HG02938 (cell line): ENCODE results near the gene LMNB1.
"Not testable (repeated sequence)": the region's sequence is repeated elsewhere in the genome, so short reads cannot be mapped to it uniquely, and the experiment has no call there.

ENCODE experiments used
- ATAC-seq: cut with Tn5 transposase; IDR thresholded peaks from one replicate; pipeline ENCODE4 v1.9.1; 2021; ENCODE audit warnings: mild to moderate bottlenecking, moderate library complexity; ENCODE audit not compliant: unreplicated experiment

Gene LMNB1

GRCh38 chr5:126776499-126777256 is at the start of gene LMNB1:
Gene LMNB1 (plus strand): TSS chr5:126777136. CDS start chr5:126777509, 373 bp downstream.
- peak; percentile 56 for ATAC-seq

- ATAC-seq, result no peak
Measured at GRCh38 chr5:126732716-126733115, 44.2 kb upstream of the LMNB1 start.

- ATAC-seq, result not testable (repeated sequence)
Measured at GRCh38 chr5:126734573-126734972, 42.4 kb upstream of the LMNB1 start.

- no peak for ATAC-seq
Measured at GRCh38 chr5:126736141-126736540, 40.8 kb upstream of the LMNB1 start.

- no peak for ATAC-seq
Measured at GRCh38 chr5:126741361-126741760, 35.6 kb upstream of the LMNB1 start.

GRCh38 chr5:126742425-126742824 is 34.5 kb upstream of the LMNB1 start:
- no peak for ATAC-seq

- ATAC-seq, result no peak
Measured at GRCh38 chr5:126744836-126745235, 32.1 kb upstream of the LMNB1 start.

- ATAC-seq, result no peak
Measured at GRCh38 chr5:126745259-126745992, 31.5 kb upstream of the LMNB1 start.

- no peak for ATAC-seq
Measured at GRCh38 chr5:126746290-126746689, 30.6 kb upstream of the LMNB1 start.

GRCh38 chr5:126752081-126752785 is 24.7 kb upstream of the LMNB1 start:
- ATAC-seq, result no peak

GRCh38 chr5:126753227-126753626 is 23.7 kb upstream of the LMNB1 start:
- no peak for ATAC-seq

- no peak for ATAC-seq
Measured at GRCh38 chr5:126754609-126755008, 22.3 kb upstream of the LMNB1 start.

GRCh38 chr5:126755593-126755992 is 21.3 kb upstream of the LMNB1 start:
- no peak for ATAC-seq

GRCh38 chr5:126757713-126758357 is 19.1 kb upstream of the LMNB1 start:
- no peak for ATAC-seq

GRCh38 chr5:126763371-126763770 is 13.6 kb upstream of the LMNB1 start:
- ATAC-seq, result no peak

GRCh38 chr5:126769703-126770102 is 7.2 kb upstream of the LMNB1 start:
- no peak for ATAC-seq

- ATAC-seq, result not testable (repeated sequence)
Measured at GRCh38 chr5:126773536-126773935, 3.4 kb upstream of the LMNB1 start.

- ATAC-seq, result not testable (repeated sequence)
Measured at GRCh38 chr5:126774595-126774994, 2.3 kb upstream of the LMNB1 start.

GRCh38 chr5:126777257-126777974 is 480 bp downstream of the LMNB1 start:
- peak; percentile 6 for ATAC-seq

GRCh38 chr5:126777975-126778674 is 1.2 kb downstream of the LMNB1 start:
- peak; percentile 63 for ATAC-seq
